GM21447 (cell line): ENCODE measurements around the gene GUCY2F.

Experiments used
- ATAC-seq: cut with Tn5 transposase; IDR thresholded peaks from one replicate; pipeline ENCODE4 v1.9.1; 2021; ENCODE audit not compliant: unreplicated experiment

Gene GUCY2F

GRCh38 chrX:109481986-109482385 lies at the start of gene GUCY2F:
TSS of gene GUCY2F (minus strand) at chrX:109482086. CDS start at chrX:109475936, 6,150 bp downstream.
- ATAC-seq, result no peak

- no peak for ATAC-seq
These were observed 37.1 kb upstream of the GUCY2F start for GRCh38 chrX:109519001-109519400.

GRCh38 chrX:109511113-109511512 lies 29.2 kb upstream of the GUCY2F start:
- no peak for ATAC-seq

GRCh38 chrX:109508915-109509314 lies 27.0 kb upstream of the GUCY2F start:
- ATAC-seq, result no peak

GRCh38 chrX:109501176-109501575 lies 19.3 kb upstream of the GUCY2F start:
- ATAC-seq, result no peak

- no peak for ATAC-seq
These were observed 16.5 kb upstream of the GUCY2F start for GRCh38 chrX:109498434-109498833.

- no peak for ATAC-seq
These were observed 7.3 kb upstream of the GUCY2F start for GRCh38 chrX:109489174-109489573.

- ATAC-seq, result no peak
These were observed 5.8 kb upstream of the GUCY2F start for GRCh38 chrX:109487640-109488039.

- peak; percentile 74 for ATAC-seq
These were observed 3.8 kb upstream of the GUCY2F start for GRCh38 chrX:109485470-109486340.

- no peak for ATAC-seq
These were observed 3.0 kb upstream of the GUCY2F start for GRCh38 chrX:109484886-109485285.

GRCh38 chrX:109475174-109475891 lies 6.6 kb downstream of the GUCY2F start:
- no peak for ATAC-seq

GRCh38 chrX:109472939-109473735 lies 8.7 kb downstream of the GUCY2F start:
- no peak for ATAC-seq

- ATAC-seq, result no peak
These were observed 17.7 kb downstream of the GUCY2F start for GRCh38 chrX:109464231-109464630.

- no peak for ATAC-seq
These were observed 18.1 kb downstream of the GUCY2F start for GRCh38 chrX:109463784-109464183.

GRCh38 chrX:109448282-109448938 lies 33.5 kb downstream of the GUCY2F start:
- no peak for ATAC-seq

- ATAC-seq, result no peak
These were observed 40.6 kb downstream of the GUCY2F start for GRCh38 chrX:109441266-109441665.

- ATAC-seq, result peak; percentile 95
These were observed 41.4 kb downstream of the GUCY2F start for GRCh38 chrX:109440475-109440874.

- ATAC-seq, result no peak
These were observed 72.7 kb downstream of the GUCY2F start for GRCh38 chrX:109409181-109409580.

- ATAC-seq, result no peak
These were observed 78.0 kb downstream of the GUCY2F start for GRCh38 chrX:109403922-109404321.

GRCh38 chrX:109399831-109400230 lies 82.1 kb downstream of the GUCY2F start:
- ATAC-seq, result no peak

GRCh38 chrX:109398833-109399232 lies 83.1 kb downstream of the GUCY2F start:
- no peak for ATAC-seq
